Kidney (tissue), 14 donors: ENCODE results near the gene PKD2. TPM values are rescaled to one million over a fixed set of nuclear protein-coding genes. Genes with fewer than 3 reads are reported as not detected.

Experiments
- DNase-seq, 5 donors: peaks; one replicate each; pipeline ENCODE4 v3.0.0-alpha.2; 2013 to 2020
- FAIRE-seq: peaks from 2 replicates; lab custom pipeline; 2012; peaks lifted over from hg19 to GRCh38; lab: Jason Lieb, UNC
- H3K27ac ChIP-seq, 2 donors: one replicate each; pipeline ENCODE4 v1.7.0; 2013; ENCODE audit warnings: low read depth in 2 of 2, low read length in 2 of 2, inconsistent platforms in 1 of 2
- H3K27me3 ChIP-seq: one replicate; pipeline ENCODE4 v1.7.1; 2013; ENCODE audit warnings: low read length, inconsistent platforms; ENCODE audit not compliant: control insufficient read depth, insufficient read depth
- H3K36me3 ChIP-seq, 3 donors: one replicate each; pipeline versions ENCODE4 v1.7.0 to v1.7.1; 2013; ENCODE audit warnings: low read length in 3 of 3, control low read depth in 1 of 3, inconsistent platforms in 1 of 3; ENCODE audit not compliant: insufficient read depth in 3 of 3, control insufficient read depth in 2 of 3
- H3K4me1 ChIP-seq, 3 donors: one replicate each; pipeline versions ENCODE4 v1.7.0 to v1.7.1; 2013; ENCODE audit warnings: low read length in 3 of 3, inconsistent platforms in 1 of 3, low read depth in 1 of 3; ENCODE audit not compliant: control insufficient read depth in 2 of 3, insufficient read depth in 2 of 3
- H3K4me3 ChIP-seq, 3 donors: one replicate each; pipeline versions ENCODE4 v1.7.0 to v1.8.1; 2013; ENCODE audit warnings: low read length in 3 of 3, control low read depth in 1 of 3, inconsistent platforms in 1 of 3
- H3K9ac ChIP-seq, 3 donors: one replicate each; pipeline versions ENCODE4 v1.7.0 to v1.7.1; 2013; ENCODE audit warnings: low read length in 3 of 3, control low read depth in 1 of 3, inconsistent platforms in 1 of 3
- H3K9me3 ChIP-seq, 3 donors: one replicate each; pipeline versions ENCODE4 v1.7.0 to v1.7.1; 2013; ENCODE audit warnings: low read length in 3 of 3, control low read depth in 1 of 3, inconsistent platforms in 1 of 3; ENCODE audit not compliant: control insufficient read depth in 2 of 3, insufficient read depth in 1 of 3
- intact Hi-C: fragments of 100-400 bp; cut with DNase I; formaldehyde crosslinking; loops from one replicate; pipeline ENCODE4 v1.11.1; 2022
- polyA plus RNA-seq: library from polyadenylated mRNA; stranded (reverse); fragments of 350-450 nt; fragmentation: Illumina TruSeq; extraction: RNeasy Lipid Tissue Mini Kit (QIAGEN cat#74804); gene quantifications from one replicate; pipeline ENCODE4 v1.2.3, GENCODE V29; 2014; ENCODE audit warnings: low read depth, low replicate concordance; ENCODE audit not compliant: insufficient read depth
- total RNA-seq: library from RNA; stranded (reverse); fragmentation: NEBNext Ultra II Directional; extraction: Animal tissue kit (Norgen Biotek cat#: 25700); gene quantifications from one replicate; pipeline ENCODE4 v1.2.1, GENCODE V29; 2021
- TF ChIP-seq, protein P1 (sequence below): IDR thresholded peaks from 3 replicates; pipeline ENCODE4 v1.5.1; 2012; ENCODE audit warnings: mild to moderate bottlenecking, moderate library complexity, borderline replicate concordance; ENCODE audit not compliant: insufficient read depth; ENCODE audit errors: extremely low read depth
- donor health status: control.
- donor health status: control.
- donor health status: control.
- donor health status: control.
- donor health status: control.
- donor health status: DM: yes; HTN: yes; CAD: no.
- donor health status: Normal renal cell carcinoma (clear cell type).

The PKD2 gene
- total and polyA plus RNA-seq, 2 donors from 2014 or later, result 21.2 to 92.6 TPM

DNA sequence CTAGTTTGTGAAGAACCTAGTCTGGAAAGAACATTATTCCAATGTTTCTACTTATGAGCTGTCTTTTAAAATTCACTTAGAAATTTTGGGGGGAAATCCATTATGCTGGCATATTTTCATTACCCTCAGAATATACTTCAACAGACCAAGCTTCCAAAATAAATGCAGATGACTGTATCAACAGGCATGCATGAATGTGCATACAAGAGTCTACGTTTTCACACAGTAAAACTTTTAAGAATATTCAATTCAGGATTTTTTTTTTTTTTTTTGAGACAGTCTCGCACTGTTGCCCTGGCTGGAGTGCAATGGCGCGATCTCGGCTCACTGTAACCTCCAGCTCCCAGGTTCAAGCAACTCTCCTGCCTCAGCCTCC is 101.3 kb downstream of the PKD2 start:
- DNase-seq, result no peak
- no peaks in the 10 kb centered on the region for H3K9me3 ChIP-seq
- H3K27ac ChIP-seq, result no peak overlapping the region
- FAIRE-seq, result no peak
- H3K4me1 ChIP-seq, result no peaks in the 10 kb centered on the region
- H3K4me3 ChIP-seq, result no peak overlapping the region
- H3K36me3 ChIP-seq, result no peaks in the 10 kb centered on the region
- TF ChIP-seq, protein P1, sequence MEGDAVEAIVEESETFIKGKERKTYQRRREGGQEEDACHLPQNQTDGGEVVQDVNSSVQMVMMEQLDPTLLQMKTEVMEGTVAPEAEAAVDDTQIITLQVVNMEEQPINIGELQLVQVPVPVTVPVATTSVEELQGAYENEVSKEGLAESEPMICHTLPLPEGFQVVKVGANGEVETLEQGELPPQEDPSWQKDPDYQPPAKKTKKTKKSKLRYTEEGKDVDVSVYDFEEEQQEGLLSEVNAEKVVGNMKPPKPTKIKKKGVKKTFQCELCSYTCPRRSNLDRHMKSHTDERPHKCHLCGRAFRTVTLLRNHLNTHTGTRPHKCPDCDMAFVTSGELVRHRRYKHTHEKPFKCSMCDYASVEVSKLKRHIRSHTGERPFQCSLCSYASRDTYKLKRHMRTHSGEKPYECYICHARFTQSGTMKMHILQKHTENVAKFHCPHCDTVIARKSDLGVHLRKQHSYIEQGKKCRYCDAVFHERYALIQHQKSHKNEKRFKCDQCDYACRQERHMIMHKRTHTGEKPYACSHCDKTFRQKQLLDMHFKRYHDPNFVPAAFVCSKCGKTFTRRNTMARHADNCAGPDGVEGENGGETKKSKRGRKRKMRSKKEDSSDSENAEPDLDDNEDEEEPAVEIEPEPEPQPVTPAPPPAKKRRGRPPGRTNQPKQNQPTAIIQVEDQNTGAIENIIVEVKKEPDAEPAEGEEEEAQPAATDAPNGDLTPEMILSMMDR, result no peak
- H3K9ac ChIP-seq, result no peak overlapping the region
- intact Hi-C loops, result no loop called here
- H3K27me3 ChIP-seq, result no peaks in the 10 kb centered on the region

DNA sequence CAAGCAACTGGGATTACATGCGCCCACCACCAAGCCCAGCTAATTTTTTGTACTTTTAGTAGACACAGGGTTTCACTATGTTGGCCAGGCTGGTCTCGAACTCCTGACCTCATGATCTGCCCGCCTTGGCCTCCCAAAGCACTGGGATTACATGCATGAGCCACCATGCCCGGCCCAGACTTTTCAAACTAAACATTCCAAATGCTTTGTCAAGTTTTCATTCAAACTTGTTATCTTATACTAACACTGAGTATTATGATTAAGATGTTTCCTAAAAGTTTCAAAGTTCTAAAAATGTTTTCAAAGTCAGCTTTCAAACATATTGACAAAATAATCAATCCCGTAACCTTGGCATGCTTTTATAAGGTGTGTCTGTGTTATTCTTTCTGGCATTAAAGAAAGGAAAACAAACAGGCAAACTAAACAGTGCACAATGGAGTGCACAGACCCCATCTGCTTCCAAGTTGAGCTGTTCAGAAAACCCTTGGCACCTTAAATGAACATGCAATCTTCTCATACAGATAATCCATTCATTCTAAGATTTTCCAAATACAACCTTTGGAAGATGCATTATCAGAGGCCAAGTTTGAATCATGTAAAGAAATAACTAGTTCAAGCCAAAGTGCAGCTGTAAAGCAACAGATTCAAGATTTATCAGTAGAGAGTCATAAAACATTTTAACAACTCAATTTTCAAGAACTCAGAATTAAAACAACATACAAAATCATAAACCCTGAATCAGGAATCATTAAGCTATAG is 101.9 kb downstream of the PKD2 start:
- H3K36me3 ChIP-seq, result no peaks in the 10 kb centered on the region
- intact Hi-C loops, result no loop called here
- no peaks in the 10 kb centered on the region for H3K4me1 ChIP-seq
- no peak for DNase-seq
- TF ChIP-seq, protein P1, result no peak
- H3K9ac ChIP-seq, result no peak overlapping the region
- no peak overlapping the region for H3K4me3 ChIP-seq
- H3K27ac ChIP-seq, result no peak overlapping the region
- H3K27me3 ChIP-seq, result no peaks in the 10 kb centered on the region
- no peaks in the 10 kb centered on the region for H3K9me3 ChIP-seq
- FAIRE-seq, result no peak

DNA sequence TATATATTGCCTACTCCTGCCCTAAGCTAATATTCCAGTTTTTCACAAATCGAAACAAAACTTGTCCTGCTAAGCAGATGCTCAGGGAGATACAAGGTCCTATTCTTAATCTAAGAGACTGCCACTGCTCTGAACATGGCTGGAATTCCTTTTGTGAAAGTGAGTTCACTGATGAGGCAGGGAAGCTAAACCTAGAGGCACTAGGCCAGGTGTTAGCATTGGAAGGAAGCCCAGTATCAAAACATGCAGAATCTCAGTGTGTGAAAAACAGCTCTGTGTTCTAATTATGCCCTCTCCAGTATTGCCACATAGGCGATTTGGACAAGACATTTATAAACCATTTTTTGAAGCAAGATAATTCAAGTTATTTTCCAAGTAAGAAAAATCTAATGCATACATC is 103.4 kb downstream of the PKD2 start:
- Histone ChIP-seq H3K9ac (no peak overlapping the region), H3K9me3 (no peaks in the 10 kb centered on the region), H3K27me3 (no peaks in the 10 kb centered on the region), H3K36me3 (no peaks in the 10 kb centered on the region), H3K27ac (no peak overlapping the region), H3K4me3 (no peak overlapping the region), H3K4me1 (no peaks in the 10 kb centered on the region)
- intact Hi-C loops, result no loop called here
- no peak for FAIRE-seq
- DNase-seq, result no peak
- TF ChIP-seq, protein P1, result no peak
